Glomerular endothelial cell (primary cell): ENCODE data around the gene TPPP. TPM values are rescaled to one million over a fixed set of nuclear protein-coding genes. Genes with fewer than 3 reads are reported as not detected.
"Not testable (repeated sequence)": the region's sequence is repeated elsewhere in the genome, so short reads cannot be mapped to it uniquely, and the experiment has no call there.

Source experiments
- DNase-seq: peaks from one replicate; pipeline ENCODE4 v3.0.0-alpha.2; 2011; ENCODE audit warnings: low read depth, low spot score; ENCODE audit errors: extremely low read depth
- total RNA-seq: library from RNA; depleted of rRNA; stranded (reverse); fragments of >200 nt; gene quantifications from 2 replicates; pipeline ENCODE4 v1.2.3, GENCODE V29; 2015

Gene TPPP
- total RNA-seq: 0.19 and 0.58 TPM in 2 replicates

DNA sequence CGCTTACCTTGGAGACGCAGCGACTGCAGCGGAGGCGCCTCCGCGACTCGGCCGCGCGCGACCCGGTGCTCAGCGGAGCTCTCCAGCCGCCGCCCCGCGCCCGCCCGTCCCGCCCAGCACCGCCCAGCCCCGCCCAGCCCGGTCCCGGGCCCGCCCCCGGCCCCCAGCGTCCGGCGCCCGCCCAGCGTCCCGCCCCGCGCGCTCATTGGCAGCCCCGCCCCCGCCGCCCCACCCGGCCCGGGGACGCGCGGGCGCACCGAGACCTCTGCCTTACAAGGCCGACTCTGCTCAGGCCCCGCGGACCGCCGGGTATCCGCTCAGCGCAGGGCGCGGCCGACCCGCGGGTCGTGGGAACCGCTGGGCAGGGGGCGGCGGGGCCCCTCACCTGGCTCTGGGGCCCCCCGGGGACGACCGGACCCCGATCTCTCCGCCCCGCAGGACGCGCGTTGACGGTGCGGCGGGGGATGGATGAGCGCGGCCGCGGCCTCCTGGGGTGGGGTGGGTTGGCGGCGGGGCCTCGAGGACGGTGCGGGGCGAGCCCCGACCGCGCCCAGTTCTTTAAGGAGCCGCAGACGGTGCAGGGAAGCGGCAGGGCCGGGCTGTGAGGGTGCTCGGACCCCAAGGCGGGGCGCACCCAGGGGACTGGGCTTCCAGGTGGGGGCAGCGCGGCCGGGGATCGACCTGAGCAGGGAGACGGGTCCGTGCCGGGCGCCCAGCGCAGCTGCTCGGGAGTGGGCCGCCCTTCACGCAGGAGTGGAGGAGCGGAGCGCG lies at the start of gene TPPP:
Gene TPPP (minus strand): TSS at position 82 of the 771 bp plus-strand sequence. CDS start 15,292 bp downstream, outside the sequence.
- DNase-seq: not testable (repeated sequence)

DNA sequence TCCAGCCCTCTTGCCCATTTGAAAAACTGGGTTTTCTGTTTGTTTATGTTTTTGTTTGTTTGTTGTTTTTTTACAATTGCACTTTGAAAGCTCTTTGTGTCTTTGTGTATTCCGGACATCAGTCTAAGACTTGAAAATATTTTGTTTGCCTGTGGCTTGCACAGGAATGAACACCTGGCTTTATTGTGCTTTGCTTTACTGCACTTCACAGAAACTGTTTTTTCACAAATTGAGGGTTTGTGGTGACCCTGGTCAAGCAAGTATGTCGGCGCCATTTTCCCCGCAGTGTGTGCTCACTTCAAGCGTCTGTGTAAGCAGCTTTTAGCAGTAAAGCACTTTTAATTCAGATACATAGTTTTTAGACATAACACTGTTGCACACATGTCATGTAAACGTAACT lies 49.1 kb upstream of the TPPP start:
- not testable (repeated sequence) for DNase-seq

DNA sequence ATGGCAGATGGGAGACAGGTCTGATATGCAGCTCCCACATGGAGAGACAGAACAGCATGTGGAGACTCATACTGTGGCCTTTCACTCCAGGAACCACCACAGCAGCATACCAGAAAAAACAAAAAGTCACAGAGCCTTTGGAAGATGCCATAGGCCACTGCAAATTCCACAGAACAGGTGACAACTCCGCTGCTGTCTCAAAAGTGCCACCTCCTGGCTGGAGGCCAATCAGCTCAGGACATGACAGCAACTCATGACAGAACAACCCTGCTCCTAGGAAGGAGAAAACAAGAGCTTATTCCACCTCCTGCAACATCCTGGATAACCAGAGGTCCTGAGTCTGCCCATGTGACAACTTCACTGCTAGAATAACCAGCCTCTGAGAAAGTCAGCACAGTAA lies 41.0 kb upstream of the TPPP start:
- not testable (repeated sequence) for DNase-seq

DNA sequence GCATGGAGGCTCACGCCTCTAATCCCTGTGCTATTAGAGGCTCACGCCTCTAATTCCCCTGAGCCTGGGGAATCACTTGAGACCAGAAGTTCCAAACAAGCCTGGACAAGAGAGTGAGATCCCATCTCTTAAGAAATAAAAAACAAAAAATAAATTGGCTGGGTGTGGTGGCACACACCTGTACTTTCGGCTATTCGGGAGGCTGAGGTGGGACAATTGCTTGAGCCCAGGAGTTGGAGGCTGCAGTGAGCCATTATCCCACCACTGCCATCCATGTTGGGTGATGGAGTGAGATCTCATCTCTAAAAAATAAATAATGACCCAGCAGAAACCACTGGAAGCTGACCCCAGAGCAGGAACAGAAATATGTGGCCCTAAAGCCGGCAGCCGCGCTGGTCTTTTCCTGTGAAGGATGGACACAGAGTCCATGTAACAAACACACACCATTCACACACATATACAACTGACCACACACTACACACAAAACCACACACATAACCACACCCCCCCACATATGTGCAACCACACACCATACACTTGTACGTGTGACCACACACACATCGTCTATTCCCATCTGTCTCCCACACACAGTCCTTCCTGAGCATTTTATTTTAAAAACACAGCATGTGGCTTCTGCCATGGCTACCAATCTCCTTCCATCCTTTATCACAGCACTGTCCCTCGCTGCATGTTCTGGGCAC lies 39.8 kb upstream of the TPPP start:
- DNase-seq: not testable (repeated sequence)

DNA sequence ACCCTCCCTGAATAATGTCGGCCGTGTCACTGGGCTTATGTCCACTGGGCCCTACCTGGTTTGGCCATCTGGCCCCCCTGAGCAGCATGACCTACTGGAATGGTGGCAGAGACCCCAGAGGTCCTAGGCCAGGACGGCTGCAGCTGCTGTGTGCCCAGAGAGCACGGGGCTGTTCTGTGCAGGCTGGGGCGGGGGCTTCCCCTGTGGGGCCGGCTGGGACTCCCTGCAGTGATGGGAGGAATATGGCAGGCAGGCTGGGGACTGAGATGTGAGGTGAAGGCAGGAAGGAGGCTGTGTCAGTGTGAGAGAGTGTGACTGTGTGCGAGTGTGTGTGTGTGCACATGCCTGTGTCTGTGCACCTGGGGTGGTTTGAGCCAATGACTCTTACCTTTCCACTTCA lies 36.1 kb upstream of the TPPP start:
- not testable (repeated sequence) for DNase-seq

DNA sequence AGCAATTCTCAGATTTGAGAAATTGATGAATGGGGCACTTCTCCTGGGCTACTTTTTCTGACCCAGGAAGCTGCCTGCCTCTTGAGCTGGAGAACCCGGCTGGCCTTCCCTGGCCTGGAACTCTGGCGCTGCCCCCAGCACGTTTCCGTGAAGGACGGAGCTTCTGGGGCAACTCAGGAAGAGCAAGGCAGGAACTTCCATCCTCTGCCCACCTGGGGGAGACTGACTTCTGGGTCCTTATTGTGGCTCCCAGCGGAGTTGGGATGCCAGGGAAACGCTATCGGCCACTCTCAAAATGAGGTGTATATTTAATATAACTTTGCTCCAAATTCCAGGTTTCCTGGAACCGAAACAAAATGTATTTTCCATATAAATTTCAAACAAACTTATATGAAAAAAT lies 33.9 kb upstream of the TPPP start:
- DNase-seq: not testable (repeated sequence)

DNA sequence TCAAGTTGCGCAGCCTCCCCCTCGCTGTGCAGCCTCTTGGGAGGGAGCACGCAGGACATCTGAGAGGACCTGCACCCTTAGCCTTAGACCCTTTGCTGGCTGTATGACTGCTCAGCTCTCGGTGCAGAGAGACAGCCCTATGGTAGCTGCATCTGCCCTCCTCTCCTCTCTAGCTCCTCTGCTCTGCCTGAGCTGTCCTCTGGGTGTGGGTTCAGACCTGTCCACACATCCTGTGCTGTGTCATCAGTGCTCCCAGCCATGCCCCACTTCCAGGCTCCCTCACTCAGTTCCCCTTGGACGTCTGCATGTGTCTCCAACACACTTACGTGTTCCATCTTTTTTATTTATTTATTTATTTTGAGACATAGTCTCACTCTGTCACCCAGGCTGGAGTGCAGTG lies 30.7 kb upstream of the TPPP start:
- DNase-seq: not testable (repeated sequence)

DNA sequence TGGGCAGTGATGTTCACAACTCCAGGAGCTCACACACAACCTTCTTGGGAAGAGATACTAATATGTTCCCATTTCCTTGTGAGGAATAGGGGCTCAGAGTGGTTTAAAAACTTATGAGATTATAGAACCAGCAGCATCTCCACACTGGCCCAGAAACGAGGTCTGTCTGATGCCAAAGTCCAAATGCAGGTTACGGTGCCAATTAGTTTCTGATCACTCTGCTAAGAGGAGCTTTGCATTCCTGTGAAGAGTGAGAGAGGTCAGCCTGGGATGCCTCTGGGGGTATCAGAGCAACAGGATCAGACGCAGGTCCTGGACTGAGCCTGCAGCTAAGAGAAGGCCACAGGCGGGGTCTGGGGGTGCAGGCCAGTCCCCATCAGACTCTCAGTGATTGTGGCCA lies 30.2 kb upstream of the TPPP start:
- not testable (repeated sequence) for DNase-seq

DNA sequence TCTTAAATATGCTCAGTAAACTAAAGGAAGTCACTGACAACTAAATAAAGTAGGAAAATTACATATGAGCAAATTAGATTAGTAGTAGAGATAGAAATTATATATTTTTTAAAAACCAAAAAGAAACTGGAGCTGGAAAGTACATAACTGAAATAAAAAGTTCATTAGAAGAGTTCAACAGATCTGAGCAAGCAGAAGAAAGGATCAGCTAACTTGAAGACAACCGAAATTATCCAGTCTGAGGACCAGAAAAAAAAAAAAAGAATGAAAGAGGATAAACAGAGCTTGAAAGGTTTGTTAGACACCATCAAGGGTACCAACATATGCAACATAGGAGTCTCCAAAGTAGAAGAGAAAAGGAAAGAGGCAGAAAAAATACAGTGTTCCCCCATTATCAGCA lies 26.2 kb upstream of the TPPP start:
- DNase-seq: not testable (repeated sequence)

DNA sequence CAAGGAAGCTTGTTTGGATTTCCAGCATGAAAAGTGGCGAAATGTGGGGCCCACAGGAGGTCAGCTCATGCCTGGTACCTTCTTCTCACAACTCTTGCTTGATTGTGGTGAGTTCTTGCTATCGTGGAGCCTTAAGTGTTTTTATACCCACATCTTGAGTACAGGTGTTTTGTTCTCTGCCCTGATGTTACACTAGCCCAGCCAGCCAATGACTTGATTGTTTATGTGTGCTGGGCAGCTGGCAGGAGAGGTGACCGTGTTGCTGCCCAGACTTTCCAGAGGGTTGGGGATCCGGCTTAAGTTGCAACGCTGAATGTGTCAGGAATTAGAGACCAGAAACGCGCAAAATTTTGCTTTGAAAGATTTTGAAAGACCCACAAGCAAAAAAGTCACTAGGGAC lies 24.0 kb upstream of the TPPP start:
- DNase-seq: no peak

DNA sequence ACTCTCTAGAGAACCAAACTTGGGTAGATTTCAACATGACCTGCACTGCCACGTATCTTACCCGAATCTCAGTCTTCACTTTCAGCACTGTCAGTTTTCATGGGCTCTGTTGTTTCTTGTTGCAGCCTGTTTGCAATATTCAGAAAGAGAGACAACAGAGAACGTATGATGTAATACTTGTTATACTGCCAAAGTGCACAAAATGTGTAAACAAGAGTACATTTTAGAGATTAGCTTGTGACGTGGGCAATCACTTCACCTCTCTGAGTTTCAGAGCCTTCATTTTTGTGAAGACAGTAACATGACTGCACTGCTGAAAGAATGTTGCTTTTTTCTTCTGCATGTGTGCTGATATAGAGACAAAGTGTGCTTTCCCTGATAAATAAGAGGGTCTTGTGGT lies 23.6 kb upstream of the TPPP start:
- DNase-seq: not testable (repeated sequence)

DNA sequence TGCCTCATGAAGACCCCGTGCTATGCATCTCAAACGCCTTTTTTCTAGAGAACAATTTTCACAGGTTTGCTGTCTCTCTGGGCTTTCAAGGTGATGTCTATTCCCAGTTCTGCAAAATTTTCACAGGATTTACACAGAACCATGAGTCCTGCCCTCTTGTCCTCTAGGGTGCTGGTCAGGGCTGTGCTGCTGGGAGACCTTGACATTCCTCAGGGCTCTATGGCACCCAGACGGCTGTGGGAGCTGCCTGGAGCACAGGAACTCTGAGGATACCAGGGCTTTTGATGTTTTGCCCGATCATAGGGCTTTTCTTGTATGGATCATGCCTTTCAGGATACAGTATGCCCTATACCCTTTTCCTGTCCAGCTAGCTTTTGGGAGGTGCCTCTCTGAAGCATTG lies 22.5 kb upstream of the TPPP start:
- DNase-seq: not testable (repeated sequence)

DNA sequence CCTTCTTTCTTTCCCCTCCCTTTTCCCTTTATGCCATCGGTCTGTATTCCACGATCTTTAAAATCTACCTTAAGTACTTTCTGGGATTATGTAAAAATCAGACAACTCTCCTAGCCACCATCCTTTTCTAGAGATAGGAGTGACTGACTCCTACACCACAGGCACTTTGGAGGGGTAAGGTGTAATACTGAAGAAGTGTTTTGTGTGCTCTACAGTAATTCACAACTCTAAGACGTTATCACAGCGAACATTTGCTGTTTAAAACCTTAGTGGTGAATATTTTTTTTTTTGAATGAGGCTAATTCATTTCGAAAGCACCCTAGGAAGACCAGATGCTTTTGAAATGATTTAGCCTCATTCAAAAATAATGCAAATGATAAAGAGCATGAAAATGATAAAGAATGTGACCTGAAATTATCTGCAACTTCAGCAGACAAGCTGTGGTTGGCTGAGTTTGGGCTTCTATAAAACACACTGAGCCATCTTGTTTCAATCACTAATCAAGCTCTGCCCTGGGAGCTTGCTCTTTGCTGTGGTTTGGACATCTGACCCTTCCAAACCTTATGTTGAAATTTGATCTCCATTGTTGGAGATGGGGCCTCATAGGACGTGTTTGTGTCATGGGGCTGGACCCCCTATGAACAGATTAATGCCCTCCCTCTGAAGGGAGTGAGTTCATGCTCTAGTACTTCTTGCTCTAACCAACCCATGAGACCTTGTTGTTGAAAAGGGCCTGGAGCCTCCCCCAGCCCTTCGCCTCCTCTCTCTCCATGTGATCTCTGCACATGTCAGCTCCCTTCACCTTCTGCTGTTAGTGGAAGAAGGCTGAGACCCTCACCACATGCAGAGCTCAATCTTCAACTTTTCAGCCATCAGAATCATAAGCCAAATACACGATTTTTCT lies 21.3 kb upstream of the TPPP start:
- DNase-seq: not testable (repeated sequence)

DNA sequence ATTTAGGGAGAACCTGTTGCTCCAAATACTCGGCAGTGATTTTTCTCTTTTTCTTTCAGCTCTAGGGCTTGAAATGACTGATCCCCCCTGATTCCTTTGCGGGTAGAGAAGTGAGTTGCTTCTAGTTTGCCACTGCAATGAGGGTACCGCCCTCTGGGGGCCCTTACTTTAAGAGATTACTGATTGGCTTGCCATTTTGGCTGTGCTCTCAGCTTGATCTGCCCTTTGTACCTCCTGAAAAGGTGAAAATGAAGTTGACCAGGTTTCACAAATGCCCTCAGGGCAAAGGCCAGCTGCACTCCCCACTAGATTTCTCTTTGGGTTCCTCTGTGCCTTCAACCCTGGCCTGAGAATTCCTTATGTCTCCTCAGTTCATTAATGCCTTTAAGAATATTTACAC lies 20.5 kb upstream of the TPPP start:
- DNase-seq: not testable (repeated sequence)

DNA sequence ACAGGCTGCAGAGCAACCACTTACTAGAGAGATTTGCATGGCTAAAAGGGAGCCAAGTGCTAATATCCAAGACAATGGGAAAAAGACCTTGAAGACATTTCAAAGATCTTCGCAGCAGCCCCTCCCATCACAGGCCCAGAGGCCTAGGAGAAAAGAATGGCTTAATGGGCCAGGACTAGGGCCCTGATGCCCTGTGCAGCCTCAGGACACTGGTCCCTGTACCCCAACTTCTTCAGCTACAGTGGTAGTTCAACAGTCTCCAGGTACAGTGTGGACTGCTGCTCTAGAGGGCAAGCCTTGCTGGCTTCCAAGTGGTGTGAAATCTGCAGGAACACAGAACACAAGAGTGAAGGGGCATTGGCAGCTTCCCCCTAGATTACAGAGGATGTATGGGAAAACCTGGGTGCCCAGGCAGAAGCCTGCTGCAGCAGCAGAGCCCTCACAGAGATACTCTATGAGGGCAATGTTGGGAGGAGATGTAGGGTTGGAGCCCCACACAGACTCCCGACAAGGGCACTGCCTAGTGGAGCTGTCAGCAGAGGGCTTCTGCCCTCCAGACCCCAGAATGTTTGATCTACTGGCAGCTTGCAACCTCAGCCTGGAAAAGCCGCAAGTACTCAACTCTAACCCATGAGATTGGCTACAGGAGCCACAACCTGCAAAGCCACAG lies 15.8 kb upstream of the TPPP start:
- not testable (repeated sequence) for DNase-seq

DNA sequence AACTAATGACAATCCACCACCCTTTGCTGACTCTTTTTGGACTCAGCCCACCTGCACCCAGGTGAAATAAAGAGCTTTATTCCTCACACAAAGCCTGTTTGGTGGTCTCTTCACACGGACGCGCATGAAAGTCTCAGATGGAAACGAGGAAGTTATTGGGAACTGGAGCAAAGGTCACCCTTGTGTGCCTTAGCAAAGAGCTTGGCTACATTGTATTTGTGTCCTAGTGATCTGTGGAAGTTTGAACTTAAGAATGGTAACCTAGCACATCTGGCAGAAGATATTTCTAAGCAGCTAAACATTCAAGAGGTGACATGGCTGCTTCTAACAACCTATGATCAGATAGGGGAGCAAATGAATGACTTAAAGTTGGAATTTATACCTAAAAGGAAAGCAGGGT lies 15.2 kb upstream of the TPPP start:
- DNase-seq: not testable (repeated sequence)

DNA sequence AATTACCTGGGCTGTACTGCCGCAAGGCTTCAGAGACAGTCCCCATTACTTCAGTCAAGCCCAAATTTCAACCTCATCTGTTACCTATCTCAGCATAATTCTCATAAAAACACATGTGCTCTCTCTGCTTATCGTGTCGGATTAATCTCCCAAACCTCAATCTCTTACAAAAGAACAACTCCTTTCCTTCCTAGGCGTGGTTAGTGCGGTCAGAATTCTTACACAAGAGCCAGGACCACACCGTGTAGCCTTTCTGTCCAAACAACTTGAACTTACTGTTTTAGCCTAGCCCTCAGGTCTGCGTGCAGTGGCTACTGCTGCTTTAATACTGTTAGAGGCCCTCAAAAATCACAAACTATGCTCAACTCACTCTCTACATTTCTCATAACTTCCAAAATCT lies 13.0 kb upstream of the TPPP start:
- not testable (repeated sequence) for DNase-seq

DNA sequence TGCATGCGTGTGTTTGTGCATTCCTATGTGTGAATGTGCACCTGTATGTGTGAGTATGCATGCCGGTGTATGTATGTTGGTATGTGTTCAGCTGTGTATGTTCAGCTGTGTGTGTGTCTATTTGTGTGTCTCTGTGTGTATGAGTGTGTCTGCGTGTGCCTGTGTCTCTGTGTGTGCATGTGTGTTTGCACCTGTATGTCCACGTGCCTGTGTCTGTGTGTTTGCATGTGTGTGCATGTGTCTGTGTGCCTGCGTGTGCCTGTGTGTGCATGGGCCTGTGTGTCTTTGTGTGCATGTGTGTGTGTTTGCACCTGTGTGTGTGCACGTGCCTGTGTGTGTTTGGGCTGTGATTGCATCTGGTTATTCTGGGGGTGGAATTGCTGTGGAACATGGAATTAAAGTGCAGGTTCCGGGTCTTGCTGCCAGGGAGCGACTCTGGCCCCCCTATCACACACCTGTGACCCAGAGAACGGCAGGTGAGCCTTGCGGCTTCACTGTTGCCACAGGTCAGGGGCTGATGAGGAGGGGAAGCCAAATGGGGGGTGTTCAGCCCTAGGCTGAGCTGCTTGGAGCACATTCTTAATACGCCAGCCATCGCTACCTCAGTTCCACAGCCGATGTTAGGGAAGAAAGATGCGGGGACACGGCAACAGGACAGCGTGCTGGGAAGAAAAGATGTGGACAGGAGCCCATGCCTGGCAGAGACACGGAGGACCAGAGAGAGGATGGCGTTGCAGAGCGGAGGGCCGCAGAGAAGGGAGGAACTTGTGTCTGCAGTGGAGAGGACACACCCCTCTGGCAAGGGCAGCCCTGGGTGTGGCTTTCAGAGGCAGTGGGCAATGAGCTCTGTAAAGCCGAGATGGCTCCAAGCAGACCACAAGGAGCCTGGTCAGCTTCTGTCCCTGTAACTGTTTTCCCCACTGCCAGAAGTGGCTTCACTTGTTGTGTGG lies 3.9 kb upstream of the TPPP start:
- DNase-seq: not testable (repeated sequence)

DNA sequence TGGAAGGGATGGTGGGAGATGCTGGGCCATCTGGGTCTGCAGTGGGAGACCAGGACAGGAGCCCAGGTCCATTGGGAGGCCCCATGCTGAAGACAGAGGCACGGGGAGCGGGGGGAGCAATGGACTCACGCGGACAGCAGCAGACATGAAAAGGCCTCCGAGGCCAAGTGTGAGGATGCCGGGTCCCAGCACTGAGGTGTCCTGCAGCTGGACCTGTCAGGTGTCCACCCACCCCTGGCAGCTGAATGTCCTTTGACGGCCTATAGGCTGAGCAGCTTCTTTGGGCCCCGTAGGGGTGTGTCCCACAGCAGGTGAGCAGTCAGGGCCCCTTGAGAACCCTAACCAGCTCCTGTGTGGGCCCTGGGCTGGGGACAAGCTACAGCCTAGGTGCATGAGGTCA lies 3.0 kb upstream of the TPPP start:
- not testable (repeated sequence) for DNase-seq
